Measurements from ENCODE around the gene PRTFDC1.

Gene PRTFDC1

GRCh38 chr10:24901686-24902399 is 50.6 kb downstream of the PRTFDC1 start:
- peak; percentile 92 for DNase-seq (ENCODE audit: low spot score)
- POLR2A ChIA-PET (ENCODE audit: low non-redundant PET), result interaction anchor here (0.6 kb wide), 1 partner anchor 22 kb away, joined by 3 read pairs; no protein-coding TSS in a partner anchor
- TF ChIP-seq CTCF (conservative IDR thresholded peaks at IDR 0.05; ENCODE audit: low read depth), result no peak
- H3K27ac ChIP-seq, result peak overlapping the region; percentile 92
- CTCF ChIA-PET, result no interaction called here

GRCh38 chr10:24900888-24901685 is 51.3 kb downstream of the PRTFDC1 start:
- ChIA-PET POLR2A (ENCODE audit: low non-redundant PET) (interaction anchor here (0.6 kb wide), 1 partner anchor 23 kb away, joined by 3 read pairs; no protein-coding TSS in a partner anchor), CTCF (no interaction called here)
- peak overlapping the region; percentile 92 for H3K27ac ChIP-seq

GRCh38 chr10:24899571-24899970 is 52.8 kb downstream of the PRTFDC1 start:
- ChIA-PET CTCF (no interaction called here), POLR2A (ENCODE audit: low non-redundant PET) (no interaction called here)
- TF ChIP-seq CTCF (conservative IDR thresholded peaks at IDR 0.05; ENCODE audit: low read depth), result no peak
- no peak for DNase-seq (ENCODE audit: low spot score)
- no peak overlapping the region for H3K27ac ChIP-seq

More at GRCh38 chr10:24900888-24901685, 51.3 kb downstream of the PRTFDC1 start:
- TF ChIP-seq CTCF (conservative IDR thresholded peaks at IDR 0.05; ENCODE audit: low read depth), result no peak
- no peak for DNase-seq (ENCODE audit: low spot score)

- ChIA-PET CTCF (no interaction called here), POLR2A (ENCODE audit: low non-redundant PET) (no interaction called here)
- H3K27ac ChIP-seq, result no peak overlapping the region
- DNase-seq (ENCODE audit: low spot score), result no peak
- TF ChIP-seq CTCF (conservative IDR thresholded peaks at IDR 0.05; ENCODE audit: low read depth), result no peak
These were observed 53.9 kb downstream of the PRTFDC1 start for GRCh38 chr10:24898501-24898900.

GRCh38 chr10:24897326-24897926 is 55.0 kb downstream of the PRTFDC1 start:
- no peak for DNase-seq (ENCODE audit: low spot score)
- H3K27ac ChIP-seq, result no peak overlapping the region
- TF ChIP-seq CTCF (conservative IDR thresholded peaks at IDR 0.05; ENCODE audit: low read depth), result no peak
- ChIA-PET POLR2A (ENCODE audit: low non-redundant PET) (no interaction called here), CTCF (no interaction called here)

GRCh38 chr10:24894728-24895127 is 57.7 kb downstream of the PRTFDC1 start:
- ChIA-PET CTCF (no interaction called here), POLR2A (ENCODE audit: low non-redundant PET) (no interaction called here)
- H3K27ac ChIP-seq, result peak overlapping the region; percentile 13
- no peak for DNase-seq (ENCODE audit: low spot score)
- TF ChIP-seq CTCF (conservative IDR thresholded peaks at IDR 0.05; ENCODE audit: low read depth), result no peak
